ENCODE data around the gene SARDH.

DNA sequence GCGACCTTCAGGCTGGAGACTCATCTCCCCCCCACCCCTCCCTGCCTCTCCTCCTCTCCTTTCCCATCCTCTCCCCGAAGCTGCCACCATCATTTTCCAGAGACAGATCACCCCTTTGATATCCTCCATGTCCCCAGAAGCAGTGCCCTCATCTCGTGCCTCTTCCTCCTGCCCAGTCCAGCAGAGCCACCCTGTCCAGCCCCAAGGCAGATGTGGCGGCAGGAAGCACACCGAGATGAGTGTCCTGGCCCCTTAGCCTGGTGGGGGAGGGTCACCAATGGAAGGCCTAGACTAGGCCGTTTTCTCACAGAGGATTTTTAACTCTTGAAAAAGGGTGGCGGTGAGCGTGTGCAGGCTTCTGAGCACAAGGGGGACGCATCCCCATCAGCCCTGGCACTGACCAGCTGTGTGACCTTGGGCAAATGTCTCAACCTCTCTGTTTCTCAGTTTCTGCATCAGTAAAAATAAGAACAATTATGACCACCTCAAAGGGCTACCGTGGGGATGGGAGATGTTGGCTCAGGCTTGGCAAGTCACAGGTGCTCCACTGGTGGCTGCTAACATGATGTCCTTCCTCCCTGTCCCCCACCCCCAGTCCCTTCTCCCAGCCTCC lies 48.9 kb downstream of the SARDH start:
- TF ChIP-seq, protein P1, sequence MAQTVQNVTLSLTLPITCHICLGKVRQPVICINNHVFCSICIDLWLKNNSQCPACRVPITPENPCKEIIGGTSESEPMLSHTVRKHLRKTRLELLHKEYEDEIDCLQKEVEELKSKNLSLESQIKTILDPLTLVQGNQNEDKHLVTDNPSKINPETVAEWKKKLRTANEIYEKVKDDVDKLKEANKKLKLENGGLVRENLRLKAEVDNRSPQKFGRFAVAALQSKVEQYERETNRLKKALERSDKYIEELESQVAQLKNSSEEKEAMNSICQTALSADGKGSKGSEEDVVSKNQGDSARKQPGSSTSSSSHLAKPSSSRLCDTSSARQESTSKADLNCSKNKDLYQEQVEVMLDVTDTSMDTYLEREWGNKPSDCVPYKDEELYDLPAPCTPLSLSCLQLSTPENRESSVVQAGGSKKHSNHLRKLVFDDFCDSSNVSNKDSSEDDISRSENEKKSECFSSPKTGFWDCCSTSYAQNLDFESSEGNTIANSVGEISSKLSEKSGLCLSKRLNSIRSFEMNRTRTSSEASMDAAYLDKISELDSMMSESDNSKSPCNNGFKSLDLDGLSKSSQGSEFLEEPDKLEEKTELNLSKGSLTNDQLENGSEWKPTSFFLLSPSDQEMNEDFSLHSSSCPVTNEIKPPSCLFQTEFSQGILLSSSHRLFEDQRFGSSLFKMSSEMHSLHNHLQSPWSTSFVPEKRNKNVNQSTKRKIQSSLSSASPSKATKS (CRISPR knock-in tag; IDR thresholded peaks at IDR 0.05), result no peak
- TF ChIP-seq, protein P2, sequence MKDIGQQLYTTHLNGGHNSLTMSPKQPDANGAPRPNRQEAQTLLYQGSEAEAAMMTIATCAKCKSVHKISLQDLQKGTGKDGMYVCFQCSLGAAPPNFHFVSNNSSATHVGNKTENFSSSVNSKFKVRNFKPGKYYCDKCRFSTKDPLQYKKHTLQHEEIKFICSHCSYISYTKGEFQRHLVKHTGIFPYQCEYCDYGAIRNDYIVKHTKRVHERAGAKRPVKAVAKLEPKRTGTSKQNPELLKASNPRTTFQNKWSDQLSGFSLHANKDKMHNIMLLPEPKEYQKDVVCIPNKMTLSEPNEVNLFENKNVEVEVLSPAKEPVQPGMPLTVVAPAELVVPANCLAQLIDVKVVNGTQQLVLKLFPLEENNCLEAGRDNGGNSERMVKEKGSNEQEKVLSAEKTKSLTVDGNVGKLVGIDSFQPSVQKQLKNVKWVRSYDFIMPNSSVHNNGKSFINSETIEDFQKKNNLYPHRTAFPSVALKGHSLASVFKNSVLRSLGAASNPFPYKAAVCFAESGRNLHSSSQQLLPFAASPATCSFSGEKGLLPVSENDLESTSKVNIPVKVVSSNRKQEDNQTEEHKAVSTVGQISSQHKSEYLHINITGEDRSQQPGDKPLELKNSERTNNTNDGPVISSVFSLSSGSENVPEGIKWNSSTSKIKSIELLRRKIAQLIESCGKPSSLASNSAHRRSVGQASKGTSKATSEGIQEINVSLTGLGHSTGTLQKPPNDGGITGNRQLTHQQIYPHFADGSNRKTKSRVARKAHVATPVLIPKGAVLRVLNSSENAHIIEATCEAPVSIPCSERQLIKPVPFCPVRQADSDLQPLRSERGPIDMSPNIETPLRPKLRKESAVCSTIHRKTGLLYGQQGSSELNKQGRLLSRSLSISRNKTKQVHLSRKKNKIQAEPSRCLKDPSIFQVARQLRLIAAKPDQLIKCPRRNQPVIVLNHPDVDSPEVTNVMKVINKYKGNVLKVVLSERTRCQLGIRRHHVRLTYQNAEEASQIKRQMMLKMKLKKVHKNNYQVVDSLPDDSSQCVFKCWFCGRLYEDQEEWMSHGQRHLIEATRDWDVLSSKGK (CRISPR knock-in tag; IDR thresholded peaks at IDR 0.05), result no peak
- TF ChIP-seq, protein P3, sequence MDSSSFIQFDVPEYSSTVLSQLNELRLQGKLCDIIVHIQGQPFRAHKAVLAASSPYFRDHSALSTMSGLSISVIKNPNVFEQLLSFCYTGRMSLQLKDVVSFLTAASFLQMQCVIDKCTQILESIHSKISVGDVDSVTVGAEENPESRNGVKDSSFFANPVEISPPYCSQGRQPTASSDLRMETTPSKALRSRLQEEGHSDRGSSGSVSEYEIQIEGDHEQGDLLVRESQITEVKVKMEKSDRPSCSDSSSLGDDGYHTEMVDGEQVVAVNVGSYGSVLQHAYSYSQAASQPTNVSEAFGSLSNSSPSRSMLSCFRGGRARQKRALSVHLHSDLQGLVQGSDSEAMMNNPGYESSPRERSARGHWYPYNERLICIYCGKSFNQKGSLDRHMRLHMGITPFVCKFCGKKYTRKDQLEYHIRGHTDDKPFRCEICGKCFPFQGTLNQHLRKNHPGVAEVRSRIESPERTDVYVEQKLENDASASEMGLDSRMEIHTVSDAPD (CRISPR knock-in tag; IDR thresholded peaks at IDR 0.05), result no peak
- TF ChIP-seq ZBTB17 (CRISPR knock-in tag; IDR thresholded peaks at IDR 0.05), result no peak
- TF ChIP-seq, protein P4, sequence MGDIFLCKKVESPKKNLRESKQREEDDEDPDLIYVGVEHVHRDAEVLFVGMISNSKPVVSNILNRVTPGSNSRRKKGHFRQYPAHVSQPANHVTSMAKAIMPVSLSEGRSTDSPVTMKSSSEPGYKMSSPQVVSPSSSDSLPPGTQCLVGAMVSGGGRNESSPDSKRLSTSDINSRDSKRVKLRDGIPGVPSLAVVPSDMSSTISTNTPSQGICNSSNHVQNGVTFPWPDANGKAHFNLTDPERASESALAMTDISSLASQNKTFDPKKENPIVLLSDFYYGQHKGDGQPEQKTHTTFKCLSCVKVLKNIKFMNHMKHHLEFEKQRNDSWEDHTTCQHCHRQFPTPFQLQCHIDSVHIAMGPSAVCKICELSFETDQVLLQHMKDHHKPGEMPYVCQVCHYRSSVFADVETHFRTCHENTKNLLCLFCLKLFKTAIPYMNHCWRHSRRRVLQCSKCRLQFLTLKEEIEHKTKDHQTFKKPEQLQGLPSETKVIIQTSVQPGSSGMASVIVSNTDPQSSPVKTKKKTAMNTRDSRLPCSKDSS (IDR thresholded peaks at IDR 0.05; ENCODE audit: low read depth, partially characterized antibody), result no peak
- TF ChIP-seq, protein P5, sequence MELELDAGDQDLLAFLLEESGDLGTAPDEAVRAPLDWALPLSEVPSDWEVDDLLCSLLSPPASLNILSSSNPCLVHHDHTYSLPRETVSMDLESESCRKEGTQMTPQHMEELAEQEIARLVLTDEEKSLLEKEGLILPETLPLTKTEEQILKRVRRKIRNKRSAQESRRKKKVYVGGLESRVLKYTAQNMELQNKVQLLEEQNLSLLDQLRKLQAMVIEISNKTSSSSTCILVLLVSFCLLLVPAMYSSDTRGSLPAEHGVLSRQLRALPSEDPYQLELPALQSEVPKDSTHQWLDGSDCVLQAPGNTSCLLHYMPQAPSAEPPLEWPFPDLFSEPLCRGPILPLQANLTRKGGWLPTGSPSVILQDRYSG (tag; conservative IDR thresholded peaks at IDR 0.05; ENCODE audit: low read depth), result no peak
